GM19438 (cell line): ENCODE data around the gene NEURL1B.
"Not testable (repeated sequence)": the region's sequence is repeated elsewhere in the genome, so short reads cannot be mapped to it uniquely, and the experiment has no call there.

Experiments used
- ATAC-seq: cut with Tn5 transposase; IDR thresholded peaks from one replicate; pipeline ENCODE4 v1.9.1; 2021; ENCODE audit warnings: low read depth; ENCODE audit not compliant: unreplicated experiment

The NEURL1B gene

GRCh38 chr5:172647352-172648012, 6.4 kb downstream of the NEURL1B start:
- ATAC-seq = no peak

GRCh38 chr5:172648013-172648381, 6.9 kb downstream of the NEURL1B start:
- ATAC-seq = no peak

GRCh38 chr5:172648755-172649154, 7.7 kb downstream of the NEURL1B start:
- no peak for ATAC-seq

- not testable (repeated sequence) for ATAC-seq
These were observed 15.4 kb downstream of the NEURL1B start for GRCh38 chr5:172656496-172656895.

GRCh38 chr5:172657524-172658233, 16.6 kb downstream of the NEURL1B start:
- not testable (repeated sequence) for ATAC-seq

- no peak for ATAC-seq
These were observed 17.3 kb downstream of the NEURL1B start for GRCh38 chr5:172658391-172658790.

GRCh38 chr5:172658961-172659501, 18.0 kb downstream of the NEURL1B start:
- no peak for ATAC-seq

GRCh38 chr5:172659570-172659908, 18.5 kb downstream of the NEURL1B start:
- no peak for ATAC-seq

- no peak for ATAC-seq
These were observed 19.0 kb downstream of the NEURL1B start for GRCh38 chr5:172659909-172660628.

GRCh38 chr5:172660974-172661373, 19.9 kb downstream of the NEURL1B start:
- no peak for ATAC-seq

GRCh38 chr5:172661526-172661925, 20.5 kb downstream of the NEURL1B start:
- ATAC-seq = no peak

- ATAC-seq = no peak
These were observed 21.5 kb downstream of the NEURL1B start for GRCh38 chr5:172662596-172662995.

- no peak for ATAC-seq
These were observed 23.0 kb downstream of the NEURL1B start for GRCh38 chr5:172664018-172664417.

- no peak for ATAC-seq
These were observed 23.8 kb downstream of the NEURL1B start for GRCh38 chr5:172664681-172665541.

GRCh38 chr5:172666251-172666650, 25.2 kb downstream of the NEURL1B start:
- no peak for ATAC-seq

GRCh38 chr5:172667786-172668593, 26.9 kb downstream of the NEURL1B start:
- no peak for ATAC-seq

GRCh38 chr5:172668594-172669071, 27.6 kb downstream of the NEURL1B start:
- ATAC-seq = no peak

- ATAC-seq = no peak
These were observed 28.4 kb downstream of the NEURL1B start for GRCh38 chr5:172669386-172670004.

- no peak for ATAC-seq
These were observed 28.9 kb downstream of the NEURL1B start for GRCh38 chr5:172670005-172670402.
